SK-N-SH (cell line): ENCODE data around the gene MAGEB1. TPM values are rescaled to one million over a fixed set of nuclear protein-coding genes. Genes with fewer than 3 reads are reported as not detected.

Source experiments
- CTCF ChIA-PET: fragments of 300-600, 350-600 bp; formaldehyde crosslinking; extraction: SDS; loops from one replicate; lab custom pipeline; 2021; lab: Yijun Ruan, JAX
- POLR2A ChIA-PET: fragments of 350-600 bp; sonication (Branson Sonifier 250); formaldehyde crosslinking; extraction: SDS; loops from one replicate; lab custom pipeline; 2020; ENCODE audit warnings: antibody characterized with exemption, inconsistent platforms; lab: Yijun Ruan, JAX
- DNase-seq: peaks from one replicate; pipeline ENCODE4 v3.0.0; 2012
- H2AFZ ChIP-seq: fragments of 200-600 bp; sonication (generic); 2 replicates; pipeline ENCODE4 v1.8.1; 2016; ENCODE audit warnings: antibody characterized with exemption, mild to moderate bottlenecking, low read depth
- H3F3A ChIP-seq: fragments of 200-600 bp; sonication (generic); replicated peaks from 2 replicates; pipeline ENCODE3; 2016; ENCODE audit warnings: antibody characterized with exemption, mild to moderate bottlenecking; ENCODE audit not compliant: insufficient read depth
- H3K27ac ChIP-seq, 2 experiments: fragments of 200-500 bp in 1 of 2; fragments of 200-600 bp in 1 of 2; sonication (Bioruptor generic) in 1 of 2; sonication (generic), shearing (Covaris generic) in 1 of 2; 2 replicates each; pipeline versions ENCODE4 v1.5.1 to v1.6.1; 2014 to 2016; ENCODE audit warnings: low read depth in 2 of 2, inconsistent platforms in 1 of 2, low read length in 1 of 2, mild to moderate bottlenecking in 1 of 2, mixed read lengths in 1 of 2
- H3K27me3 ChIP-seq: fragments of 200-600 bp; sonication (generic), shearing (Covaris generic); 2 replicates; pipeline ENCODE4 v1.6.1; 2016; ENCODE audit warnings: mixed run types; ENCODE audit not compliant: insufficient read depth
- H3K36me3 ChIP-seq, 2 experiments: fragments of 200-500 bp in 1 of 2; fragments of 200-600 bp in 1 of 2; sonication (Bioruptor generic) in 1 of 2; sonication (generic) in 1 of 2; replicated peaks in 1 of 2; 2 replicates each; pipeline versions ENCODE3 to v1.5.1; 2014 to 2016; ENCODE audit warnings: low read length in 1 of 2, mild to moderate bottlenecking in 1 of 2; ENCODE audit not compliant: insufficient read depth in 2 of 2, control insufficient read depth in 1 of 2
- H3K4me1 ChIP-seq, 2 experiments: fragments of 200-500 bp in 1 of 2; fragments of 200-600 bp in 1 of 2; sonication (Bioruptor generic) in 1 of 2; sonication (generic), shearing (Covaris generic) in 1 of 2; 2 replicates each; pipeline versions ENCODE4 v1.5.1 to v1.6.1; 2014 to 2016; ENCODE audit warnings: low read depth in 1 of 2, low read length in 1 of 2, mixed run types in 1 of 2; ENCODE audit not compliant: insufficient read depth in 2 of 2, control insufficient read depth in 1 of 2
- H3K4me2 ChIP-seq: fragments of 200-600 bp; sonication (generic), shearing (Covaris generic); 2 replicates; pipeline ENCODE4 v1.6.1; 2017; ENCODE audit warnings: mixed run types
- H3K4me3 ChIP-seq, 2 experiments: fragments of 200-500 bp in 1 of 2; fragments of 200-600 bp in 1 of 2; sonication (Bioruptor generic) in 1 of 2; sonication (generic), shearing (Covaris generic) in 1 of 2; 2 replicates each; pipeline versions ENCODE4 v1.5.1 to v1.8.1; 2014 to 2016; ENCODE audit warnings: low read depth in 2 of 2, inconsistent platforms in 1 of 2, low read length in 1 of 2, mild to moderate bottlenecking in 1 of 2, mixed read lengths in 1 of 2, moderate library complexity in 1 of 2
- H3K79me2 ChIP-seq: fragments of 200-600 bp; sonication (generic); 2 replicates; pipeline ENCODE4 v1.8.1; 2017; ENCODE audit warnings: mild to moderate bottlenecking; ENCODE audit not compliant: insufficient read depth
- H3K9ac ChIP-seq: fragments of 200-600 bp; sonication (generic); 2 replicates; pipeline ENCODE4 v1.6.1; 2017; ENCODE audit warnings: mixed run types
- H3K9me2 ChIP-seq: fragments of 200-600 bp; sonication (generic); 2 replicates; pipeline ENCODE4 v1.6.1; 2017; ENCODE audit warnings: mixed run types
- H3K9me3 ChIP-seq: fragments of 200-600 bp; sonication (generic); 2 replicates; pipeline ENCODE4 v1.6.1; 2017; ENCODE audit warnings: mixed run types, mild to moderate bottlenecking, moderate library complexity
- H4K20me1 ChIP-seq: fragments of 200-600 bp; sonication (generic); 2 replicates; pipeline ENCODE4 v1.6.1; 2017; ENCODE audit warnings: mild to moderate bottlenecking, mixed run types; ENCODE audit not compliant: insufficient read depth
- CTCF ChIP-seq: fragments of 200-600 bp; sonication (generic); IDR thresholded peaks from 2 replicates; pipeline ENCODE4 v1.6.1; 2017; ENCODE audit warnings: antibody characterized with exemption, mild to moderate bottlenecking, moderate library complexity
- ELF1 ChIP-seq: IDR thresholded peaks from 2 replicates; pipeline ENCODE4 v1.4.0; 2012
- FOSL2 ChIP-seq: IDR thresholded peaks from 2 replicates; pipeline ENCODE4 v1.4.0; 2012; ENCODE audit warnings: low read depth, mild to moderate bottlenecking, moderate library complexity, borderline replicate concordance
- FOXJ3 ChIP-seq: sonication (generic); formaldehyde crosslinking; IDR thresholded peaks from 2 replicates; pipeline ENCODE4 v1.5.1; 2020; ENCODE audit warnings: mild to moderate bottlenecking, missing genetic modification reagents
- FOXM1 ChIP-seq: IDR thresholded peaks from 2 replicates; pipeline ENCODE4 v1.4.0; 2012; ENCODE audit warnings: low read depth, mild to moderate bottlenecking
- GABPA ChIP-seq: IDR thresholded peaks from 2 replicates; pipeline ENCODE4 v1.4.0; 2012; ENCODE audit warnings: low read depth, mild to moderate bottlenecking
- IRF3 ChIP-seq: fragments of 150-350 bp; IDR thresholded peaks from 2 replicates; pipeline ENCODE4 v1.6.1; 2016; ENCODE audit warnings: mild to moderate bottlenecking, low read depth, low read length
- JUND ChIP-seq: IDR thresholded peaks from 2 replicates; pipeline ENCODE4 v1.4.0; 2012
- MXI1 ChIP-seq: IDR thresholded peaks from 2 replicates; pipeline ENCODE4 v1.6.1; 2012; ENCODE audit warnings: mild to moderate bottlenecking, low read depth, low read length, improper control_type of control experiment
- NFIC ChIP-seq: IDR thresholded peaks from 2 replicates; pipeline ENCODE4 v1.4.0; 2012; ENCODE audit warnings: borderline replicate concordance
- RAD21 ChIP-seq: IDR thresholded peaks from 2 replicates; pipeline ENCODE4 v1.6.1; 2012; ENCODE audit warnings: mild to moderate bottlenecking, low read length
- RXRA ChIP-seq: IDR thresholded peaks from 2 replicates; pipeline ENCODE4 v1.4.0; 2012; ENCODE audit warnings: low read depth, mild to moderate bottlenecking, borderline replicate concordance
- TEAD4 ChIP-seq: IDR thresholded peaks from 2 replicates; pipeline ENCODE4 v1.4.0; 2012; ENCODE audit warnings: mild to moderate bottlenecking, borderline replicate concordance; ENCODE audit not compliant: insufficient read depth
- USF1 ChIP-seq: IDR thresholded peaks from 2 replicates; pipeline ENCODE4 v1.4.0; 2012; ENCODE audit warnings: low read depth, borderline replicate concordance
- USF2 ChIP-seq: fragments of 150-350 bp; IDR thresholded peaks from 2 replicates; pipeline ENCODE4 v1.6.1; 2017; ENCODE audit warnings: antibody characterized with exemption, low read length, low read depth, borderline replicate concordance
- ZBTB33 ChIP-seq: IDR thresholded peaks from 2 replicates; pipeline ENCODE4 v1.4.0; 2012; ENCODE audit warnings: low read depth, borderline replicate concordance
- WGBS: methylation state at CpG from one replicate; pipeline ENCODE4 v1.1.6; 2017; ENCODE audit warnings: low lambda C conversion rate; 5-methylcytosine and 5-hydroxymethylcytosine counted together
- polyA plus RNA-seq, 3 experiments: library from polyadenylated mRNA; depleted of rRNA; stranded (reverse); fragments of >200 nt; gene quantifications; 2 replicates each; pipeline ENCODE4 v1.2.3, GENCODE V29; 2012

MAGEB1 gene
- polyA plus RNA-seq, 1 of the 3 experiments (the other 2 are of a cell fraction) = 0.02 TPM

GRCh38 chrX:30230395-30230794, 16.6 kb upstream of the MAGEB1 start, which contains the start of gene MAGEB3 (continued):
- TF ChIP-seq CTCF = no peak
- no peak for TF ChIP-seq RAD21
- TF ChIP-seq FOSL2 = no peak
- no peak for TF ChIP-seq FOXM1
- TF ChIP-seq, all 33 proteins: peak for 0

GRCh38 chrX:30241724-30242415, 5.1 kb upstream of the MAGEB1 start, which contains the start of gene MAGEB4:
MAGEB4 (plus strand) TSS chrX:30242000; CDS start chrX:30242136, 136 bp downstream.
- H3K79me2 ChIP-seq = no peaks in the 10 kb centered on the region
- H2AFZ ChIP-seq = no peak within 1 kb of the TSS
- POLR2A ChIA-PET = no interaction called here
- no peaks in the 10 kb centered on the region for H3F3A ChIP-seq
- no peaks in the 10 kb centered on the region for H3K4me1 ChIP-seq
- no peak within 1 kb of the TSS for H3K27ac ChIP-seq
- CTCF ChIA-PET = no interaction called here
- H3K36me3 ChIP-seq = no peaks in the 10 kb centered on the region
- no peaks in the 10 kb centered on the region for H3K9me3 ChIP-seq
- peaks cover 20% of the 10 kb centered on the region; the same call in 1 of the 2 replicates for H3K27me3 ChIP-seq
- no peak within 1 kb of the TSS for H3K4me3 ChIP-seq
- H3K9me2 ChIP-seq = no peaks in the 10 kb centered on the region
- H3K9ac ChIP-seq = no peak within 1 kb of the TSS
- no peaks in the 10 kb centered on the region for H4K20me1 ChIP-seq
- TF ChIP-seq USF2 = no peak
- TF ChIP-seq IRF3 = no peak
- no peak for TF ChIP-seq MXI1
- TF ChIP-seq NFIC = no peak
- no peak for TF ChIP-seq RXRA
- no peak for TF ChIP-seq ZBTB33
- no peak for TF ChIP-seq JUND
- no peak for TF ChIP-seq RAD21
- no peak for TF ChIP-seq ELF1
- no peak for TF ChIP-seq FOSL2
- TF ChIP-seq CTCF = no peak
- no peak for TF ChIP-seq GABPA
- no peak for TF ChIP-seq FOXJ3 (CRISPR knock-in tag)
- no peak for TF ChIP-seq USF1
- TF ChIP-seq TEAD4 = no peak
- no peak for DNase-seq
- no peak within 1 kb of the TSS for H3K4me2 ChIP-seq
- WGBS = 9% methylated on average over 9 of the region's 10 CpGs
